GM21723 (cell line): ENCODE measurements around the gene AACS.
A peak's percentile ranks its signal among the peaks of the same experiment; 100 is the strongest.
"Not testable (repeated sequence)": the region's sequence is repeated elsewhere in the genome, so short reads cannot be mapped to it uniquely, and the experiment has no call there.

Experiments used
- ATAC-seq: cut with Tn5 transposase; IDR thresholded peaks from one replicate; pipeline ENCODE4 v1.9.1; 2021; ENCODE audit warnings: mild to moderate bottlenecking, moderate library complexity; ENCODE audit not compliant: unreplicated experiment

AACS gene

GRCh38 chr12:125055591-125055990 is 9.6 kb upstream of the AACS start:
- ATAC-seq = no peak

- no peak for ATAC-seq
These were observed 8.9 kb upstream of the AACS start for GRCh38 chr12:125056306-125056705.

- ATAC-seq = no peak
These were observed 7.5 kb upstream of the AACS start for GRCh38 chr12:125057708-125058107.

- no peak for ATAC-seq
These were observed 4.0 kb upstream of the AACS start for GRCh38 chr12:125061229-125061628.

- not testable (repeated sequence) for ATAC-seq
These were observed 1.7 kb upstream of the AACS start for GRCh38 chr12:125063522-125063921.

GRCh38 chr12:125064492-125064891 is 743 bp upstream of the AACS start:
- ATAC-seq = no peak

- ATAC-seq = peak; percentile 10
These were observed 810 bp downstream of the AACS start for GRCh38 chr12:125065919-125066570.

- no peak for ATAC-seq
These were observed 3.2 kb downstream of the AACS start for GRCh38 chr12:125068391-125068790.

GRCh38 chr12:125069616-125070015 is 4.4 kb downstream of the AACS start:
- ATAC-seq = no peak

- no peak for ATAC-seq
These were observed 4.9 kb downstream of the AACS start for GRCh38 chr12:125070112-125070511.

- no peak for ATAC-seq
These were observed 5.6 kb downstream of the AACS start for GRCh38 chr12:125070661-125071390.

- no peak for ATAC-seq
These were observed 6.2 kb downstream of the AACS start for GRCh38 chr12:125071456-125071855.

- ATAC-seq = no peak
These were observed 7.3 kb downstream of the AACS start for GRCh38 chr12:125072496-125072895.

- not testable (repeated sequence) for ATAC-seq
These were observed 9.1 kb downstream of the AACS start for GRCh38 chr12:125074294-125074693.

- ATAC-seq = no peak
These were observed 10.9 kb downstream of the AACS start for GRCh38 chr12:125076103-125076502.

- ATAC-seq = no peak
These were observed 13.8 kb downstream of the AACS start for GRCh38 chr12:125079084-125079483.

GRCh38 chr12:125079648-125080645 is 14.7 kb downstream of the AACS start:
- no peak for ATAC-seq

- ATAC-seq = no peak
These were observed 16.2 kb downstream of the AACS start for GRCh38 chr12:125081427-125081826.

GRCh38 chr12:125083072-125083471 is 17.8 kb downstream of the AACS start:
- no peak for ATAC-seq

GRCh38 chr12:125088199-125088598 is 23.0 kb downstream of the AACS start:
- ATAC-seq = not testable (repeated sequence)

GRCh38 chr12:125089083-125089482 is 23.8 kb downstream of the AACS start:
- no peak for ATAC-seq
